NCI-H748 treated with DMSO at 0.1 percent for 48 hours (cell line): ENCODE results near the gene EVL.
"Not testable (repeated sequence)": the region's sequence is repeated elsewhere in the genome, so short reads cannot be mapped to it uniquely, and the experiment has no call there.

ENCODE experiments used
- DNase-seq: peaks from one replicate; lab custom pipeline; 2025; lab: John Stamatoyannopoulos, UW

EVL gene, protein sequence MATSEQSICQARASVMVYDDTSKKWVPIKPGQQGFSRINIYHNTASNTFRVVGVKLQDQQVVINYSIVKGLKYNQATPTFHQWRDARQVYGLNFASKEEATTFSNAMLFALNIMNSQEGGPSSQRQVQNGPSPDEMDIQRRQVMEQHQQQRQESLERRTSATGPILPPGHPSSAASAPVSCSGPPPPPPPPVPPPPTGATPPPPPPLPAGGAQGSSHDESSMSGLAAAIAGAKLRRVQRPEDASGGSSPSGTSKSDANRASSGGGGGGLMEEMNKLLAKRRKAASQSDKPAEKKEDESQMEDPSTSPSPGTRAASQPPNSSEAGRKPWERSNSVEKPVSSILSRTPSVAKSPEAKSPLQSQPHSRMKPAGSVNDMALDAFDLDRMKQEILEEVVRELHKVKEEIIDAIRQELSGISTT

GRCh38 chr14:100065111-100065871 lies at the start of gene EVL:
EVL (plus strand) TSS chr14:100065422; CDS start chr14:100065501, 79 bp downstream.
- DNase-seq = no peak

GRCh38 chr14:100017553-100017952 lies 47.7 kb upstream of the EVL start:
- no peak for DNase-seq

GRCh38 chr14:100018054-100018453 lies 47.2 kb upstream of the EVL start:
- no peak for DNase-seq

DNA sequence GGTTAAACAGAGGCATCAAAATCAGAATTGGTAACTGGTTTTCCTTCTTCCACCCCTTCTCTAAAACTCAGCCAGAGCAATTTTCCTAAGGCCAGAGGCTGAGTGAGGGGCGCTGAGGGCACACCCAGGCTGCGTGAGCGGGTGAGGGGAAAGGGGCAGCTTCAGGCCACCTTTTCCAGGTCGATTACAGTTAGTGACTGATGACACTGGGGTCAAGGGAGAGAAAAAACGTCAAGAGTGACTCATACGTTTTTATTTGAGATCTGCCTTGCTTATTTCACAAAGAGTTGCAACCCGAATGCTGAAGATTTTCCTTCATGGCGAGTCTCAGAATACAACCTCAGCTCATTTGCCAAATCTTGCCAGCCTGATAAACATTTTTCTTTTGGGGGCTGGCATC lies 46.7 kb upstream of the EVL start:
- DNase-seq = no peak

- DNase-seq = no peak
These were observed 46.0 kb upstream of the EVL start for GRCh38 chr14:100019156-100019744.

DNA sequence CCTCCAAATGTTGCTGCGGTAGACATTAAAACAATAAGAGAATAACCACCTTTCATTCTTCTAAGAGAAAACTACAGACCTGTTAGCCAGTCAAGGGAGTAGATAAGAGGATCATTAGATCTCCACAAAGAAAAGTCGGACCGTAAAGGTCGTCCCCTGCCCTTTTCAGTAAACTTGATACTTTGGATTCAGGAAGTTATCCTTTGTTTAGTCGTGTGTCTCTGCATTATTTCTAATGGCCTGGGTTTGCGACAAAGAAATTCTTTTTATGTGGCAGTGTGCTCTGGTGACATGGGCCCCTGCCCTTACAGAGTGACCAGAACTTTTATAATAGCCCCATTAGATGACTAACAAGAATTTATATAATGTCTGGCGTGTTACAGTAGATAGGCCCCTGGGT lies 44.6 kb upstream of the EVL start:
- DNase-seq = no peak

- no peak for DNase-seq
These were observed 42.3 kb upstream of the EVL start for GRCh38 chr14:100022772-100023451.

DNA sequence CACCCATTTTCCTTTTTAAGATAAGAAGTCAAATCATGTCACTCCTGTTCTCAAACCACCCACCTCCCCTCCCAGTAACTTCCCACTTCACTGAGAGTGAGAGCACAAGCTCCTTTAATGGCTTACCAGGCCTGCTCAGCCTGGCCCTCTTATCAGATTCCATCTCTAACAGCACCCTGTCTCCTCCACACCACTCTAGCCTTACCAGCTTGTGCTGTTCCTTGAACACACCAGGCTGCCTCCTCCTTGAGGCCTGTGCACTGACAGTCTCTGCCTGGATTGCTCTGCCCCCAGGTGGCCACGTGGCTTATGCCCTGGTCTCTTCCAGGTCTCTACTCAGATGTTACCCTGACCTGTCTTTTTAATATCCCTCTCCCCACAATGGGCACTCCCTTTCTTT lies 40.1 kb upstream of the EVL start:
- no peak for DNase-seq

GRCh38 chr14:100027771-100028490 lies 37.3 kb upstream of the EVL start:
- DNase-seq = no peak

GRCh38 chr14:100028990-100029677 lies 36.1 kb upstream of the EVL start:
- no peak for DNase-seq

DNA sequence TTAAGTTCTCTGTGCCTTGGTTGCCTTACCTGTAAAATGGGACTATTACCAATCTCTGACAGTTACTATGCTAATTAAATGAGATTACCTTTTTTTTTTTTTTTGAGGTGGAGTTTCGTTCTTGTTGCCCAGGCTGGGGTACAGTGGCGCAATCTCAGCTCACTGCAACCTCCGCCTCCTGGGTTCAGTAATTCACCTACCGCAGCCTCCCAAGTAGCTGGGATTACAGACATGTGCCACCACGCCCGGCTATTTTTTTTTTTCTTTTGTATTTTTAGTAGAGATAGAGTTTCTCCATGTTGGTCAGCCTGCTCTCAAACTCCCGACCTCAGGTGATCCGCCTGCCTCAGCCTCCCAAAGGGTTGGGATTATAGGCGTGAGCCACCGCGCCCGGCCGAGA lies 35.2 kb upstream of the EVL start:
- DNase-seq = not testable (repeated sequence)

GRCh38 chr14:100030452-100031153 lies 34.6 kb upstream of the EVL start:
- DNase-seq = no peak

DNA sequence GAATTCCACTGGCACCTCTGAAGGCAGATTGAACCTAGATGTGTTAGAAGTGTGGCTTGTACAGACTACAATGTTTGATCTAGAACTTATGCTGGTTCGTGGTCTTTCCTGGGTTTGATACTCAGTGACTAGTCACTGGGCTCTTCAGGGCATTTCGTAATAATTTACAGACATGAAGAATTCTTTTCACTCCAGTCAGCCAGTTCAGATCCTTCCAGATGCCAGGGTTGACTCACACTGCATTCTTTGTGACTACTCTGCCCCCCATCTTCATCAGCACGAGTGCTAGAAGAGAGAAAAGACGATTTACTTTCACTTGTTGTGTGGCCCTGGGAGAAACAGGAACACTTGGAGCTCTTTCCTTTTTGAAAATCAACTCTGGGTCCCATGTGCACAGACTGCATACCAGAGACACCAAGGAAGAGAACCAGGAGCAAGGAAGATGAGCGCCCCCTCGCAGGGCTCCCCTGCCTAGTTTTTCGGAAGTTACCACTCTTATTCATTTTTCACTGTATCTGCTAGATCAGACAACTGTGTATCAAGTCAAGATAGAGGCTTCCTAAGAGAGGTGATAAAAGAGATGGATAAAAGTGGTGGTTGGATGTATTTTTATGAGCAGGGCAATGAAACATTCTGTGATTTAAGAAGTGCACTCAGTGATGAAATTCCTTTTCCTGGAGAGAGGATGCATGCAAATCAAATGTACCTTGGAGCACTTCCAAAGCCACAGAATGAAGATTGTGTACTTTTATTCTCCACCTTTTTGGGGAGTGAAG lies 33.5 kb upstream of the EVL start:
- no peak for DNase-seq

- no peak for DNase-seq
These were observed 32.5 kb upstream of the EVL start for GRCh38 chr14:100032738-100033137.

- DNase-seq = no peak
These were observed 31.7 kb upstream of the EVL start for GRCh38 chr14:100033347-100034075.

- DNase-seq = no peak
These were observed 30.8 kb upstream of the EVL start for GRCh38 chr14:100034468-100034867.

DNA sequence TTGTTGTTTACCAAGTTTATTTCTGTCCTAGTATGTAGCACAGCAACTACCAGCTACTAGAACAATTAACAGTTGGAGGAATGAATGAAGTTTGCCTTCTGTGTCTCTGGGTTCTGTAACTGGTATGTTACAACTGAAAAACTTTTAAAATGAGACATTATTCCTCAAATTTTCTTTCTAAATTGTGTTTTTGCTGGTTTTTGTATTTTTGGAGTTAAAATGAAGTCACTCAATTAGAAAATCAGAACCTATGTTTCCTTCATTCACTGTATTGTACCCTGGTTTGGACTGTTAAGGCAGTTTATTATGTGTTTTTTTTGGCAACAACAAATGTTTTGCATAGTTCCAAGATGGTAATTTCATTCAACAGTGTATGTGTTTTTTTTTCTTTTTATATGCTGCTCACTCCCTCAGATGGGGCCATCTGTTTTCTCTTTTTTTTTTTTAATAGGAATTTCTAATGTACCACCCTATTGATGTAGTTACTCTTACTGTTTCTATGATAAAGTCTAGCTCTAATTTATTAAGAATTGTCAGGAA lies 30.2 kb upstream of the EVL start:
- DNase-seq = no peak

GRCh38 chr14:100035700-100036099 lies 29.5 kb upstream of the EVL start:
- DNase-seq = no peak

- no peak for DNase-seq
These were observed 27.9 kb upstream of the EVL start for GRCh38 chr14:100037353-100037752.
